SK-N-SH (cell line): ENCODE data around the gene SNX20. TPM values are rescaled to one million over a fixed set of nuclear protein-coding genes. Genes with fewer than 3 reads are reported as not detected.
A peak's percentile ranks its signal among the peaks of the same experiment; 100 is the strongest.

Experiments
- CTCF ChIA-PET: fragments of 300-600, 350-600 bp; formaldehyde crosslinking; extraction: SDS; loops from one replicate; lab custom pipeline; 2021; lab: Yijun Ruan, JAX
- POLR2A ChIA-PET: fragments of 350-600 bp; sonication (Branson Sonifier 250); formaldehyde crosslinking; extraction: SDS; loops from one replicate; lab custom pipeline; 2020; ENCODE audit warnings: antibody characterized with exemption, inconsistent platforms; lab: Yijun Ruan, JAX
- DNase-seq: peaks from one replicate; pipeline ENCODE4 v3.0.0; 2012
- H2AFZ ChIP-seq: fragments of 200-600 bp; sonication (generic); 2 replicates; pipeline ENCODE4 v1.8.1; 2016; ENCODE audit warnings: antibody characterized with exemption, mild to moderate bottlenecking, low read depth
- H3F3A ChIP-seq: fragments of 200-600 bp; sonication (generic); replicated peaks from 2 replicates; pipeline ENCODE3; 2016; ENCODE audit warnings: antibody characterized with exemption, mild to moderate bottlenecking; ENCODE audit not compliant: insufficient read depth
- H3K27ac ChIP-seq, 2 experiments: fragments of 200-500 bp in 1 of 2; fragments of 200-600 bp in 1 of 2; sonication (Bioruptor generic) in 1 of 2; sonication (generic), shearing (Covaris generic) in 1 of 2; 2 replicates each; pipeline versions ENCODE4 v1.5.1 to v1.6.1; 2014 to 2016; ENCODE audit warnings: low read depth in 2 of 2, inconsistent platforms in 1 of 2, low read length in 1 of 2, mild to moderate bottlenecking in 1 of 2, mixed read lengths in 1 of 2
- H3K27me3 ChIP-seq: fragments of 200-600 bp; sonication (generic), shearing (Covaris generic); 2 replicates; pipeline ENCODE4 v1.6.1; 2016; ENCODE audit warnings: mixed run types; ENCODE audit not compliant: insufficient read depth
- H3K36me3 ChIP-seq, 2 experiments: fragments of 200-500 bp in 1 of 2; fragments of 200-600 bp in 1 of 2; sonication (Bioruptor generic) in 1 of 2; sonication (generic) in 1 of 2; replicated peaks in 1 of 2; 2 replicates each; pipeline versions ENCODE3 to v1.5.1; 2014 to 2016; ENCODE audit warnings: low read length in 1 of 2, mild to moderate bottlenecking in 1 of 2; ENCODE audit not compliant: insufficient read depth in 2 of 2, control insufficient read depth in 1 of 2
- H3K4me1 ChIP-seq, 2 experiments: fragments of 200-500 bp in 1 of 2; fragments of 200-600 bp in 1 of 2; sonication (Bioruptor generic) in 1 of 2; sonication (generic), shearing (Covaris generic) in 1 of 2; 2 replicates each; pipeline versions ENCODE4 v1.5.1 to v1.6.1; 2014 to 2016; ENCODE audit warnings: low read depth in 1 of 2, low read length in 1 of 2, mixed run types in 1 of 2; ENCODE audit not compliant: insufficient read depth in 2 of 2, control insufficient read depth in 1 of 2
- H3K4me2 ChIP-seq: fragments of 200-600 bp; sonication (generic), shearing (Covaris generic); 2 replicates; pipeline ENCODE4 v1.6.1; 2017; ENCODE audit warnings: mixed run types
- H3K4me3 ChIP-seq, 2 experiments: fragments of 200-500 bp in 1 of 2; fragments of 200-600 bp in 1 of 2; sonication (Bioruptor generic) in 1 of 2; sonication (generic), shearing (Covaris generic) in 1 of 2; 2 replicates each; pipeline versions ENCODE4 v1.5.1 to v1.8.1; 2014 to 2016; ENCODE audit warnings: low read depth in 2 of 2, inconsistent platforms in 1 of 2, low read length in 1 of 2, mild to moderate bottlenecking in 1 of 2, mixed read lengths in 1 of 2, moderate library complexity in 1 of 2
- H3K79me2 ChIP-seq: fragments of 200-600 bp; sonication (generic); 2 replicates; pipeline ENCODE4 v1.8.1; 2017; ENCODE audit warnings: mild to moderate bottlenecking; ENCODE audit not compliant: insufficient read depth
- H3K9ac ChIP-seq: fragments of 200-600 bp; sonication (generic); 2 replicates; pipeline ENCODE4 v1.6.1; 2017; ENCODE audit warnings: mixed run types
- H3K9me2 ChIP-seq: fragments of 200-600 bp; sonication (generic); 2 replicates; pipeline ENCODE4 v1.6.1; 2017; ENCODE audit warnings: mixed run types
- H3K9me3 ChIP-seq: fragments of 200-600 bp; sonication (generic); 2 replicates; pipeline ENCODE4 v1.6.1; 2017; ENCODE audit warnings: mixed run types, mild to moderate bottlenecking, moderate library complexity
- H4K20me1 ChIP-seq: fragments of 200-600 bp; sonication (generic); 2 replicates; pipeline ENCODE4 v1.6.1; 2017; ENCODE audit warnings: mild to moderate bottlenecking, mixed run types; ENCODE audit not compliant: insufficient read depth
- EP300 ChIP-seq, 2 experiments: IDR thresholded peaks; 2 replicates each; pipeline versions ENCODE4 v1.4.0 to v1.6.1; 2012; ENCODE audit warnings: borderline replicate concordance in 1 of 2, low read depth in 1 of 2, low read length in 1 of 2
- GATA2 ChIP-seq: sonication (generic); formaldehyde crosslinking; IDR thresholded peaks from 2 replicates; pipeline ENCODE4 v1.5.0; 2020; ENCODE audit warnings: mild to moderate bottlenecking, missing genetic modification reagents
- JUND ChIP-seq: IDR thresholded peaks from 2 replicates; pipeline ENCODE4 v1.4.0; 2012
- POLR2AphosphoS5 ChIP-seq: IDR thresholded peaks from 2 replicates; pipeline ENCODE4 v1.6.1; 2012; ENCODE audit warnings: low read depth, low read length
- RAD21 ChIP-seq: IDR thresholded peaks from 2 replicates; pipeline ENCODE4 v1.6.1; 2012; ENCODE audit warnings: mild to moderate bottlenecking, low read length
- RFX5 ChIP-seq: IDR thresholded peaks from 2 replicates; pipeline ENCODE4 v1.6.1; 2012; ENCODE audit warnings: mild to moderate bottlenecking, improper control_type of control experiment, low read length
- TEAD4 ChIP-seq: IDR thresholded peaks from 2 replicates; pipeline ENCODE4 v1.4.0; 2012; ENCODE audit warnings: mild to moderate bottlenecking, borderline replicate concordance; ENCODE audit not compliant: insufficient read depth
- YY1 ChIP-seq: IDR thresholded peaks from 2 replicates; pipeline ENCODE4 v1.4.0; 2012; ENCODE audit warnings: low read depth, mild to moderate bottlenecking
- WGBS: methylation state at CpG from one replicate; pipeline ENCODE4 v1.1.6; 2017; ENCODE audit warnings: low lambda C conversion rate; 5-methylcytosine and 5-hydroxymethylcytosine counted together
- polyA plus RNA-seq, 3 experiments: library from polyadenylated mRNA; depleted of rRNA; stranded (reverse); fragments of >200 nt; gene quantifications; 2 replicates each; pipeline ENCODE4 v1.2.3, GENCODE V29; 2012
- TF ChIP-seq, protein P1 (sequence below): fragments of 150-350 bp; IDR thresholded peaks from 2 replicates; pipeline ENCODE4 v1.6.1; 2017; ENCODE audit warnings: antibody characterized with exemption, low read length, low read depth, borderline replicate concordance
- TF ChIP-seq, protein P2 (sequence below): fragments of 150-350 bp; IDR thresholded peaks from 2 replicates; pipeline ENCODE4 v1.6.1; 2016; ENCODE audit warnings: mild to moderate bottlenecking, low read depth, low read length

Gene SNX20
- polyA plus RNA-seq, 1 of the 3 experiments (the other 2 are of a cell fraction): not detected

DNA sequence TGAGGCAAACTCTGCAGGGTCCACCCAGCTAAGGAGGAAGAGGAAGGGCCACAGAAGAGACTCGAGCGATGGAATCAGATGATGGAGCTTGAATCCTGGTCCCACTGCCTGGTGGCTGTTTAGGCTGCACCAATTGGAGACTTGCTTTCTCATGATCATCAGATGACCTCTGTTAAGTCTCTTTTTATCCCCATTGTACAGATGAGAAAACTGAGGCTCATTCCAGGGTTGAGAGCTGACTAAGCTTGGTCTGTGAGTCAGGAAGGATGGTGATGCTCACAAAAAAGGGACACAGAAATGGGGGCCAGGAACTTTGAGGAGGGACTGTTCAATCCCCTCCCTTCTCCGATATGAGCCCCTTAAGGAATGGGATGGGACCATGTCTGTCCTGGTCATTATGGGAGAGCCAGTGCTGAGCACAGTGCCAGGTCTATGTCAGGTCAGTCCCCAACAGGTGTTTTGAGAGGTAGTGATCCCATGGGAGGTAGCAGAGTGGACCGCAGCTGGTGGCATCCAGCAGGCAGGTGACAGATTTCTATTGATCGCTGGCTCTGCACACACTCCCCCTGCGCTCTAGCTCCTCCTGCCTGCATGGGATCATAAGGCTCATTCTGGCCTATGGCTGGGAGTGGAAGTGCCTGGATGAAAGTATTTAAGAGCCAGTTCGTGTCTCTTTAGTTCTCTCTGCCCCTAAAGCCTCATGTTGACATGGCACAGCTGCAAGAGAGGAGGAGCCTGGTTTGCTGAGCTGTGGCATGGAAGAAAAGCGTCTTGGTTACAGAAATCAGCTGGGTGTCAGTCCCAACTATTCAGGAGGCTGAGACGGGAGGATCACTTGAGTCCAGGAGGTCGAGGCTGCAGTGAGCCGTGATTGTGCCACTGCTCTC is 27.2 kb downstream of the SNX20 start:
- ChIA-PET POLR2A (no interaction called here), CTCF (interaction anchor here (0.7 to 10.0 kb wide), 5 partner anchors 10 to 299 kb away, joined by 3 to 103 read pairs (median 5); no protein-coding TSS in a partner anchor)
- Histone ChIP-seq H3K27me3 (no peaks in the 10 kb centered on the region), H3K79me2 (no peaks in the 10 kb centered on the region), H3K9me2 (no peaks in the 10 kb centered on the region), H3K36me3 (no peaks in the 10 kb centered on the region), H3K4me3 (no peak overlapping the region), H3K4me1 (peaks cover 0 to 7% of the 10 kb centered on the region in 2 experiments; a peak in 1 of 4 replicates), H3K27ac (no peak overlapping the region), H2AFZ (no peak overlapping the region), H3K9me3 (no peaks in the 10 kb centered on the region), H3F3A (no peaks in the 10 kb centered on the region), H4K20me1 (no peaks in the 10 kb centered on the region), H3K9ac (no peak overlapping the region), H3K4me2 (no peak overlapping the region)
- TF ChIP-seq EP300 (IDR thresholded peaks at IDR 0.05; ENCODE audit: borderline replicate concordance in 1 of 2, low read depth in 1 of 2, low read length in 1 of 2): no peak
- no peak for TF ChIP-seq TEAD4
- TF ChIP-seq, protein P1, sequence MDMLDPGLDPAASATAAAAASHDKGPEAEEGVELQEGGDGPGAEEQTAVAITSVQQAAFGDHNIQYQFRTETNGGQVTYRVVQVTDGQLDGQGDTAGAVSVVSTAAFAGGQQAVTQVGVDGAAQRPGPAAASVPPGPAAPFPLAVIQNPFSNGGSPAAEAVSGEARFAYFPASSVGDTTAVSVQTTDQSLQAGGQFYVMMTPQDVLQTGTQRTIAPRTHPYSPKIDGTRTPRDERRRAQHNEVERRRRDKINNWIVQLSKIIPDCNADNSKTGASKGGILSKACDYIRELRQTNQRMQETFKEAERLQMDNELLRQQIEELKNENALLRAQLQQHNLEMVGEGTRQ: no peak
- TF ChIP-seq YY1: no peak
- no peak for TF ChIP-seq RFX5
- TF ChIP-seq JUND: no peak
- TF ChIP-seq RAD21: no peak
- TF ChIP-seq, protein P2, sequence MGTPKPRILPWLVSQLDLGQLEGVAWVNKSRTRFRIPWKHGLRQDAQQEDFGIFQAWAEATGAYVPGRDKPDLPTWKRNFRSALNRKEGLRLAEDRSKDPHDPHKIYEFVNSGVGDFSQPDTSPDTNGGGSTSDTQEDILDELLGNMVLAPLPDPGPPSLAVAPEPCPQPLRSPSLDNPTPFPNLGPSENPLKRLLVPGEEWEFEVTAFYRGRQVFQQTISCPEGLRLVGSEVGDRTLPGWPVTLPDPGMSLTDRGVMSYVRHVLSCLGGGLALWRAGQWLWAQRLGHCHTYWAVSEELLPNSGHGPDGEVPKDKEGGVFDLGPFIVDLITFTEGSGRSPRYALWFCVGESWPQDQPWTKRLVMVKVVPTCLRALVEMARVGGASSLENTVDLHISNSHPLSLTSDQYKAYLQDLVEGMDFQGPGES: no peak
- no peak for TF ChIP-seq POLR2AphosphoS5
- 63% methylated on average over 11 of the region's 11 CpGs for WGBS
- no peak for DNase-seq

DNA sequence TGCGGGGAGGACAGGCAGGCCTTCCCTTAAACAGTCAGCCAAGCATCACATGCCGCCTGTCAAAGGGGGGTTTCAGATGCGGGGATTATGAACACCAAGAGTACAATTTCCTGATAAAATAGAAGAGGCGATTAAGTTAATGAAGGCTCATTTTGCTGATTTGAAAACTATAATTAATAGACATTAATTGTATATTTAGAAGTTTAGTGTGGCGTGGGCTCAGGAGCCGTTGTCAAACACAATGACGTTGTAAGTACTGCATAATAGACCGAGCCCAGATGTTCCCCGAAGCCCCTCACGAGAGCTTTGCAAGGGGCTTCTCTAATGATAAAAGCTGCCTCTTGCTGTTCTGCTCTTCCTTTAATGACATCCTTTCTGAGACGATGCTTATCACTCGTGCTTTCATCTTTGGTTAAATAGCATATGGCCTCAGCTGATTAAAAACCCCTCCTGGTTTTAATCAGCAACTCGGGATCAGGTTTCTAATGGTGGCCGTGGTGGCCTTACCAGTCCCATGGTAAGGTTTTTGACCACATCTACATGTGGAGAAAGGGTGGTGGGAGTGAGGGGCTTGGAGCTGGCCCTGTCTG is 28.2 kb downstream of the SNX20 start:
- ChIA-PET CTCF (interaction anchor here (0.7 to 10.0 kb wide), 4 partner anchors 10 to 298 kb away, joined by 3 to 103 read pairs (median 7); no protein-coding TSS in a partner anchor), POLR2A (no interaction called here)
- Histone ChIP-seq H3K4me1 (peaks cover 0 to 7% of the 10 kb centered on the region in 2 experiments; a peak in 1 of 4 replicates), H3K4me2 (no peak overlapping the region), H3F3A (no peaks in the 10 kb centered on the region), H3K27ac (no peak overlapping the region)
- TF ChIP-seq GATA2 (CRISPR knock-in tag) (peak; percentile 32), YY1 (no peak)
- TF ChIP-seq, all 33 proteins: peak for 1
- H3K9ac ChIP-seq: no peak overlapping the region
- WGBS: 41% methylated on average over 14 of the region's 14 CpGs
- H2AFZ ChIP-seq: no peak overlapping the region
- H3K79me2 ChIP-seq: no peaks in the 10 kb centered on the region
- H3K36me3 ChIP-seq: no peaks in the 10 kb centered on the region
- H3K9me3 ChIP-seq: no peaks in the 10 kb centered on the region
- H4K20me1 ChIP-seq: no peaks in the 10 kb centered on the region
- peak; percentile 51 for DNase-seq
- H3K4me3 ChIP-seq: no peak overlapping the region
- H3K27me3 ChIP-seq: no peaks in the 10 kb centered on the region
- no peaks in the 10 kb centered on the region for H3K9me2 ChIP-seq
